ENCODE measurements around the gene DNAJC11. TPM values are rescaled to one million over a fixed set of nuclear protein-coding genes. Genes with fewer than 3 reads are reported as not detected.

The DNAJC11 gene
- total RNA-seq, 1 experiment from 2014 or later = 75.6 TPM

DNA sequence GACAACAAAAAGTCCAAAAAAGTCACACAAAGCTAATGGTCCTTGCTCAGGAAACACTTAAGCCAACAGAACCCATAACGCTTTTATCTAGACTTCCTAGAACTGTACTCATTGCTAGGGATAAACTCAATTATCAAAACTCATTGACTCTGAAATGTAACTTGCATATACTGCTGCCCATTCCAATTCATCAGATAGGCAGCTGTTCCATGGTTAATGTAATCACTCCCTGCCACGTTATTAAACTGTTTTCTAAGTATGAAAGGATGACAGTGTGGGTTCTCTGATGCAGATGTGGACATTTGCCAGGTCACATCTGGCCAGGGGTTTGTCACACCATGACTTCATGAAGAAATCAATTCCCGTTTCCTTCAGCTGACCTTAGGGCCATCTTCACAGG is 30.3 kb upstream of the DNAJC11 start (continued):
- TF ChIP-seq EGR1 (IDR thresholded peaks at IDR 0.05; ENCODE audit: low read depth) = no peak
- TF ChIP-seq YY1 (IDR thresholded peaks at IDR 0.05; ENCODE audit: extremely low read depth, insufficient replicate concordance, low read depth, low read length) = no peak
- no peak for TF ChIP-seq POLR2A (IDR thresholded peaks at IDR 0.05; ENCODE audit: borderline replicate concordance, extremely low read depth, insufficient read depth, insufficient read length)
- TF ChIP-seq RAD21 (IDR thresholded peaks at IDR 0.05; ENCODE audit: low read depth) = no peak

DNA sequence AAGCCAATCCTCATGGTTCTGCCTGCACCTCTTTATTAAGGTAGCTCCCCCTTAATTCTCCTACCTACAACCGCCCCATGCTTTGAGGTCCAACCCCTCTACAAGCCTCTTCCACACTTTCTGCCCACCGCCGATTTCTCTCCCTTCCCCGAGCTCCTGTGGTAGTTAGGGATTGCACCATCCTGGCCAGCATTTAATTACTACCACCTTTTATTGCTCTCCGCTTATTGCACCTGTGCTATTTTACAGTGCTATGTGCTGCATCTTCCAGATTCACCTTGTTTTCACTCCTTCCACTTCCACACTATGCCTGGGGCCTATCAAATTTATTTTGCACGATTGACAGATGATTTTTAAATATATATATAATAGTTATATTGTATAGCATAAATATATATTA is 29.3 kb upstream of the DNAJC11 start:
- Histone ChIP-seq H3K79me2 (ENCODE audit: insufficient read depth, low read length) (no peaks in the 10 kb centered on the region), H3K36me3 (ENCODE audit: control insufficient read depth in 1 of 2, insufficient read depth in 2 of 2, low read length in 2 of 2) (no peaks in the 10 kb centered on the region), H3K4me1 (ENCODE audit: control insufficient read depth in 1 of 2, insufficient read depth in 2 of 2, low read length in 2 of 2) (peaks cover 0 to 6% of the 10 kb centered on the region in 2 experiments; a peak in 2 of 4 replicates), H3K27ac (ENCODE audit: low read depth, low read length) (no peak overlapping the region), H3K9ac (ENCODE audit: low read length) (no peak overlapping the region), H3K27me3 (ENCODE audit: insufficient read depth, low read length) (no peaks in the 10 kb centered on the region), H2AFZ (ENCODE audit: low read depth, low read length, poor library complexity, severe bottlenecking) (no peak overlapping the region), H3K4me2 (ENCODE audit: low read length) (no peak overlapping the region), H3K9me2 (ENCODE audit: insufficient read depth) (no peaks in the 10 kb centered on the region), H4K20me1 (ENCODE audit: insufficient read depth) (no peaks in the 10 kb centered on the region), H3K9me3 (ENCODE audit: control insufficient read depth in 1 of 2, insufficient read depth in 1 of 2, low read depth in 1 of 2, low read length in 2 of 2) (no peaks in the 10 kb centered on the region), H3K4me3 (replicated peaks in 1 of 2; ENCODE audit: low read depth in 1 of 2, low read length in 2 of 2) (no peak overlapping the region)
- DNase-seq (ENCODE audit: low read depth, low spot score) (no peak), ATAC-seq (no peak)
- TF ChIP-seq, protein P1, sequence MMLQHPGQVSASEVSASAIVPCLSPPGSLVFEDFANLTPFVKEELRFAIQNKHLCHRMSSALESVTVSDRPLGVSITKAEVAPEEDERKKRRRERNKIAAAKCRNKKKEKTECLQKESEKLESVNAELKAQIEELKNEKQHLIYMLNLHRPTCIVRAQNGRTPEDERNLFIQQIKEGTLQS (IDR thresholded peaks at IDR 0.05) = no peak
- TF ChIP-seq FOSL1 (IDR thresholded peaks at IDR 0.05; ENCODE audit: low read depth) (no peak), CBX3 (IDR thresholded peaks at IDR 0.05; ENCODE audit: low read depth) (no peak), CEBPB (IDR thresholded peaks at IDR 0.05; ENCODE audit: low read depth) (no peak), POLR2AphosphoS5 (IDR thresholded peaks at IDR 0.05; ENCODE audit: low read depth, low read length) (no peak), YY1 (IDR thresholded peaks at IDR 0.05; ENCODE audit: extremely low read depth, insufficient replicate concordance, low read depth, low read length) (no peak), ZFX (IDR thresholded peaks at IDR 0.05) (no peak), POLR2A (IDR thresholded peaks at IDR 0.05; ENCODE audit: borderline replicate concordance, extremely low read depth, insufficient read depth, insufficient read length) (no peak), SIN3A (IDR thresholded peaks at IDR 0.05; ENCODE audit: low read depth) (no peak), JUND (IDR thresholded peaks at IDR 0.05) (no peak), SP1 (IDR thresholded peaks at IDR 0.05; ENCODE audit: low read depth) (no peak), EGR1 (IDR thresholded peaks at IDR 0.05; ENCODE audit: low read depth) (no peak), TCF7L2 (IDR thresholded peaks at IDR 0.05; ENCODE audit: borderline replicate concordance, extremely low read depth, insufficient read depth, insufficient read length) (no peak), ELF1 (IDR thresholded peaks at IDR 0.05; ENCODE audit: borderline replicate concordance, low read depth) (no peak)
- TF ChIP-seq, protein P2, sequence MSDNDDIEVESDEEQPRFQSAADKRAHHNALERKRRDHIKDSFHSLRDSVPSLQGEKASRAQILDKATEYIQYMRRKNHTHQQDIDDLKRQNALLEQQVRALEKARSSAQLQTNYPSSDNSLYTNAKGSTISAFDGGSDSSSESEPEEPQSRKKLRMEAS (IDR thresholded peaks at IDR 0.05) = no peak
- TF ChIP-seq, protein P3, sequence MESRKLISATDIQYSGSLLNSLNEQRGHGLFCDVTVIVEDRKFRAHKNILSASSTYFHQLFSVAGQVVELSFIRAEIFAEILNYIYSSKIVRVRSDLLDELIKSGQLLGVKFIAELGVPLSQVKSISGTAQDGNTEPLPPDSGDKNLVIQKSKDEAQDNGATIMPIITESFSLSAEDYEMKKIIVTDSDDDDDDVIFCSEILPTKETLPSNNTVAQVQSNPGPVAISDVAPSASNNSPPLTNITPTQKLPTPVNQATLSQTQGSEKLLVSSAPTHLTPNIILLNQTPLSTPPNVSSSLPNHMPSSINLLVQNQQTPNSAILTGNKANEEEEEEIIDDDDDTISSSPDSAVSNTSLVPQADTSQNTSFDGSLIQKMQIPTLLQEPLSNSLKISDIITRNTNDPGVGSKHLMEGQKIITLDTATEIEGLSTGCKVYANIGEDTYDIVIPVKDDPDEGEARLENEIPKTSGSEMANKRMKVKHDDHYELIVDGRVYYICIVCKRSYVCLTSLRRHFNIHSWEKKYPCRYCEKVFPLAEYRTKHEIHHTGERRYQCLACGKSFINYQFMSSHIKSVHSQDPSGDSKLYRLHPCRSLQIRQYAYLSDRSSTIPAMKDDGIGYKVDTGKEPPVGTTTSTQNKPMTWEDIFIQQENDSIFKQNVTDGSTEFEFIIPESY (IDR thresholded peaks at IDR 0.05; ENCODE audit: extremely low read depth, insufficient replicate concordance, low read length) = no peak
- TF ChIP-seq, protein P4, sequence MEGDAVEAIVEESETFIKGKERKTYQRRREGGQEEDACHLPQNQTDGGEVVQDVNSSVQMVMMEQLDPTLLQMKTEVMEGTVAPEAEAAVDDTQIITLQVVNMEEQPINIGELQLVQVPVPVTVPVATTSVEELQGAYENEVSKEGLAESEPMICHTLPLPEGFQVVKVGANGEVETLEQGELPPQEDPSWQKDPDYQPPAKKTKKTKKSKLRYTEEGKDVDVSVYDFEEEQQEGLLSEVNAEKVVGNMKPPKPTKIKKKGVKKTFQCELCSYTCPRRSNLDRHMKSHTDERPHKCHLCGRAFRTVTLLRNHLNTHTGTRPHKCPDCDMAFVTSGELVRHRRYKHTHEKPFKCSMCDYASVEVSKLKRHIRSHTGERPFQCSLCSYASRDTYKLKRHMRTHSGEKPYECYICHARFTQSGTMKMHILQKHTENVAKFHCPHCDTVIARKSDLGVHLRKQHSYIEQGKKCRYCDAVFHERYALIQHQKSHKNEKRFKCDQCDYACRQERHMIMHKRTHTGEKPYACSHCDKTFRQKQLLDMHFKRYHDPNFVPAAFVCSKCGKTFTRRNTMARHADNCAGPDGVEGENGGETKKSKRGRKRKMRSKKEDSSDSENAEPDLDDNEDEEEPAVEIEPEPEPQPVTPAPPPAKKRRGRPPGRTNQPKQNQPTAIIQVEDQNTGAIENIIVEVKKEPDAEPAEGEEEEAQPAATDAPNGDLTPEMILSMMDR (IDR thresholded peaks at IDR 0.05 in 2 of 3, conservative IDR thresholded peaks at IDR 0.05 in 1 of 3; ENCODE audit: borderline replicate concordance in 1 of 3, insufficient read depth in 1 of 3, low read depth in 2 of 3, low read length in 2 of 3) = no peak
- RAD21 ChIA-PET (ENCODE audit: low non-redundant PET in 1 of 2, low total read pairs in 2 of 2, uncharacterized antibody in 2 of 2, unreplicated experiment in 2 of 2) = no interaction called here
- CTCF ChIA-PET = no interaction called here
- POLR2A ChIA-PET = no interaction called here
- no TSS peak for BruUV-seq (replicated peaks)
- intact Hi-C loops (cut with micrococcal nuclease) = no loop called here

All from HCT116 (cell line).